Measurements from ENCODE around the gene TSFM. TPM values are rescaled to one million over a fixed set of nuclear protein-coding genes. Genes with fewer than 3 reads are reported as not detected.

Gene TSFM
- total and polyA plus RNA-seq, 2 of the 13 experiments (the other 11 are each of a cell fraction or from before 2014, with no cell fraction given) = 29.8 to 68.3 TPM

- TF ChIP-seq TRAFD1 (CRISPR knock-in tag; IDR thresholded peaks at IDR 0.05; ENCODE audit: borderline replicate concordance) = no peak; the same call in 1 of the 2 replicates
- no peak for TF ChIP-seq PHB2 (IDR thresholded peaks at IDR 0.05; ENCODE audit: partially characterized antibody)
- TF ChIP-seq IKZF1 (IDR thresholded peaks at IDR 0.05) = no peak
- TF ChIP-seq RNF2 (conservative IDR thresholded peaks at IDR 0.05; ENCODE audit: low read depth) = 0 out of 2 replicates have a peak, but pooled peaks have one; percentile 62
- TF ChIP-seq ZBTB7A (CRISPR knock-in tag; IDR thresholded peaks at IDR 0.05) = 0 out of 2 replicates have a peak, but pooled peaks have one; percentile 60
- peak; percentile 62 for TF ChIP-seq RBM39 (IDR thresholded peaks at IDR 0.05; ENCODE audit: low read depth, low read length, poor library complexity, severe bottlenecking)
- no peak for TF ChIP-seq MTA1 (CRISPR knock-in tag; IDR thresholded peaks at IDR 0.05; ENCODE audit: borderline replicate concordance)
- TF ChIP-seq ZNF484 (CRISPR knock-in tag; IDR thresholded peaks at IDR 0.05; ENCODE audit: borderline replicate concordance, low read depth) = no peak
- TF ChIP-seq YEATS2 (CRISPR knock-in tag; IDR thresholded peaks at IDR 0.05; ENCODE audit: borderline replicate concordance) = peak; percentile 76
- no peak for TF ChIP-seq ZNF773 (CRISPR knock-in tag; IDR thresholded peaks at IDR 0.05; ENCODE audit: borderline replicate concordance)
- no peak for TF ChIP-seq POLR2AphosphoS2 (IDR thresholded peaks at IDR 0.05; ENCODE audit: low read depth, low read length)
- TF ChIP-seq ZNF772 (CRISPR knock-in tag; IDR thresholded peaks at IDR 0.05) = peak; percentile 88
- TF ChIP-seq ZFYVE20 (CRISPR knock-in tag; IDR thresholded peaks at IDR 0.05; ENCODE audit: borderline replicate concordance, low read depth) = no peak
- TF ChIP-seq MTF1 (CRISPR knock-in tag; IDR thresholded peaks at IDR 0.05) = no peak
- TF ChIP-seq ZNF800 (CRISPR knock-in tag; IDR thresholded peaks at IDR 0.05) = no peak; the same call in 1 of the 2 replicates
- no peak for TF ChIP-seq ATF5 (CRISPR knock-in tag; IDR thresholded peaks at IDR 0.05; ENCODE audit: low read depth)
- TF ChIP-seq NR2C2 (CRISPR knock-in tag; IDR thresholded peaks at IDR 0.05; ENCODE audit: borderline replicate concordance) = peak; percentile 80
- no peak for TF ChIP-seq NPAS2 (CRISPR knock-in tag; IDR thresholded peaks at IDR 0.05; ENCODE audit: borderline replicate concordance)
- peak; percentile 100 for TF ChIP-seq ZFP91 (CRISPR knock-in tag; IDR thresholded peaks at IDR 0.05; ENCODE audit: borderline replicate concordance)
- no peak for TF ChIP-seq JARID2 (CRISPR knock-in tag; IDR thresholded peaks at IDR 0.05; ENCODE audit: insufficient replicate concordance)
These were observed 10.6 kb upstream of the TSFM start, which contains the start of gene METTL1 (continued) for GRCh38 chr12:57771873-57772428.
